NT2/D1 (cell line): Measurements from ENCODE around the gene TSPAN31.

Experiments used
- DNase-seq: peaks from one replicate; pipeline ENCODE4 v3.0.0-alpha.2; 2011; ENCODE audit warnings: low read depth, low spot score
- H3K27me3 ChIP-seq: 2 replicates; pipeline ENCODE4 v1.6.0; 2011; ENCODE audit warnings: mild to moderate bottlenecking; ENCODE audit not compliant: insufficient read length, insufficient read depth
- H3K36me3 ChIP-seq: 2 replicates; pipeline ENCODE4 v1.6.1; 2011; ENCODE audit warnings: mild to moderate bottlenecking, low read length, mixed read lengths; ENCODE audit not compliant: insufficient read depth, insufficient read length
- H3K4me1 ChIP-seq: 2 replicates; pipeline ENCODE4 v1.5.1; 2011; ENCODE audit not compliant: insufficient read depth, insufficient read length
- H3K4me3 ChIP-seq: 2 replicates; pipeline ENCODE4 v1.5.1; 2011; ENCODE audit warnings: low read depth; ENCODE audit not compliant: insufficient read length
- H3K9ac ChIP-seq: 2 replicates; pipeline ENCODE4 v1.6.0; 2011; ENCODE audit warnings: low read depth; ENCODE audit not compliant: insufficient read length
- H3K9me3 ChIP-seq: 2 replicates; pipeline ENCODE4 v1.5.1; 2011; ENCODE audit warnings: mild to moderate bottlenecking, low read length; ENCODE audit not compliant: insufficient read depth
- SUZ12 ChIP-seq: IDR thresholded peaks from 2 replicates; pipeline ENCODE4 v1.6.1; 2011; ENCODE audit not compliant: insufficient read length, insufficient read depth; ENCODE audit errors: extremely low read depth
- YY1 ChIP-seq: IDR thresholded peaks from 2 replicates; pipeline ENCODE4 v1.6.1; 2011; ENCODE audit not compliant: insufficient read length, insufficient read depth
- ZNF274 ChIP-seq: IDR thresholded peaks from 2 replicates; pipeline ENCODE4 v1.6.1; 2011; ENCODE audit warnings: mild to moderate bottlenecking, low read depth, low read length

The TSPAN31 gene

DNA sequence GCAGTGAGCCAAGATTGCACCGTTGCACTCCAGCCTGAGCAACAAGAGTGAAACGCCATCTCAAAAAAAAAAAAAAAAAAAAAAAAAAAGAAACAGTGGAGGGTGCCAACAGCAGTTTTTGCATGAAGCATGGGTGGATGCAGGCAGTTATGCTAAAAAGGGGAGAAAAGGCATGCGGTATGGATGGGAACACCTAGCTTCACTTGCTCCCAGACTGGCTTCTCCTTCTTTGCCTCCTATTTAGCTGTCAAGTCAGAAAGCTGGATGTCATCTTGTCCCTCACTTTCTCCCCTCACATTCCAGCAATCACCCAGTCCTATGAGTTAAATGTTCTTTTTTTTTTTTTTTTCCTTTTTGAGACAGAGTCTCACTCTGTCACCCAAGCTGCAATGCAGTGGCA, 30.2 kb downstream of the TSPAN31 start:
- Histone ChIP-seq H3K4me3 (no peak overlapping the region), H3K9ac (no peak overlapping the region), H3K9me3 (no peaks in the 10 kb centered on the region), H3K4me1 (no peaks in the 10 kb centered on the region), H3K36me3 (peaks cover 16% of the 10 kb centered on the region), H3K27me3 (no peaks in the 10 kb centered on the region)
- no peak for DNase-seq
- TF ChIP-seq ZNF274 (no peak), SUZ12 (no peak), YY1 (no peak)

DNA sequence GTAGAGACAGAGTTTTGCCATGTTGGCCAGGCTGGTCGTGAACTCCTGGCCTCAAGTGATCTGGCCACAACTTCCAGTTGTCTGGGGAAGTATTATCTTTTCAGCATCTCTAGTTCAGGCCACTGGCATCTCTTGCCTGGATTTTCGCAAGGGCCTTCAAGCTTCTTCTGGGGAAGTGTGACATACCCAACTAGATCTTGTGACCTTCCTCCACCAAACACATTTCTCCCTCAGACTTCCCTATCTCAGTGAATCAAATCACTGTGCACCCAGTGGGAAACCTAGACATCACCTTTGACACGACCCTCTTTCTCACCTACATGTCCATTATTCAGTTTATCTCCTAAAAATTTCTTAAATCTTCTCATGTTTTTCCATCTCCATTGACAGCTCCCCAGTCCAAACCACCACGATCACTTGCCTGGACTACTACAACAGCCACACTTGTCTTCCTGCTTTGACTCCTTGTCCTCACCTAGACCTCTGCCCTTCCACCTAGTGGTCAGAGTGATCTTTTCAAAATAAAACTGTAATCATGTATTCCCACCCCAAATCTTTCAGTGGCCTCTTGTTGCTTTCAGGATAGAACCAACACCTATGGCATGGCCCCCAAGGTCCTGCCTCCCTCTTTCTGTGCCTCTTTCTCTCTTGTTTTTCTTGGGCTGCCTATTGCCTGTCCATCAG, 30.9 kb downstream of the TSPAN31 start:
- TF ChIP-seq ZNF274: no peak
- no peak for TF ChIP-seq SUZ12
- no peak for TF ChIP-seq YY1
- Histone ChIP-seq H3K27me3 (no peaks in the 10 kb centered on the region), H3K4me3 (no peak overlapping the region), H3K4me1 (no peaks in the 10 kb centered on the region), H3K9ac (no peak overlapping the region), H3K36me3 (peaks cover 16% of the 10 kb centered on the region), H3K9me3 (no peaks in the 10 kb centered on the region)
- no peak for DNase-seq

DNA sequence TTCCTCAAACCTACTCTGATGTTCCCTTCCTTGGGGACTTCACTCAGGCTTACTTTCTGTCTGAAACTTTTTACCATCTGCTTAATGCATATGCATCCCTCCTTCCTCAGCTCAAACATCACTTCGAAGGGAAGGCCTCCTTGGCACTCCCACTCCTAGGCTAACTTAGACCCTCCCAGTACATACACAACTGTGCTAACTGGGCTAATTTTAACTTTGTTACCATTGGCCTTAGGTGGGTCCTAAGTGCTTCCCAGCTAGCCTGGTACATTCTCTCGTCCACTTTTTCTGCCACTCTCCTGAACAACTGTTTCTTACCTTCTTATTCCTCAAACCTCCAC, 31.4 kb downstream of the TSPAN31 start:
- H3K36me3 ChIP-seq: peaks cover 13% of the 10 kb centered on the region
- no peaks in the 10 kb centered on the region for H3K9me3 ChIP-seq
- no peak for DNase-seq
- H3K27me3 ChIP-seq: no peaks in the 10 kb centered on the region
- no peak overlapping the region for H3K9ac ChIP-seq
- TF ChIP-seq ZNF274 (no peak), YY1 (no peak), SUZ12 (no peak)
- no peak overlapping the region for H3K4me3 ChIP-seq
- H3K4me1 ChIP-seq: no peaks in the 10 kb centered on the region

DNA sequence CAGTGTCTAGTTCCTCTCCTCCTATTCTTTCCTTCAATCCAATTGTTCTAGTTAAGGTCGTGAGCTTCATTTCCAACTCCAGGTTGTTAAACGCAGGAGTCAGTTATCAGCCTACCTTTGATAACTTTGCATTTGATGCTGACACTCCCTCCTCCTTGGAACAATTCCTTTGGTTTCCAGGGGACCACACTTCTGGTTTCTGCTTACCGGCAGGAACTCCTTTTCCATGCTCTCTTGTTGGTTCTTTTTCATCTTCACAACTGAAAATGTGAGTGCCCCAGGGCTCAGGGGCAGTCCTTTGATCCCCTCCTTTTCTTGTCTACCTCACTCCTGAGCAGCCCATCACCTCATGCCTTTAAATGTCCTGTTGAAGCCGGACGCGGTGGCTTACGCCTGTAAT, 32.5 kb downstream of the TSPAN31 start:
- no peaks in the 10 kb centered on the region for H3K4me1 ChIP-seq

DNA sequence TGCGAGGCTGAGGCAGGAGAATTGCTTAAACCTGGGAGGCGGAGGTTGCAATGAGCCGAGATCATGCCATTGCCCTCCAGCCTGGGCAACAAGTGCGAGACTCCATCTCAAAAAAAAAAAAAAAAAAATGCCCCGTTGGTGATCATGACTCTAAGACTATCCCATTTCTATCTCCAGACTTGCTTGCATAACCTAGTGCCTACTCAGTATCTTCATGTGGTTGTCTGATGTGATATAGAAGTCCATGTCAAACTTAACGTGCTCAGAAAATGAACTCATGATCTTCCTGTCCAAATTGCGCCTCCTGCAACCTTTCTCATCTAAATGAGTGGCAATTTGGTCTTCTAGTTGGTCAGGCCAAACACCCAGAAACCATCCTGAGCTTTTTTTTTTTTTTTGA, 33.1 kb downstream of the TSPAN31 start:
- TF ChIP-seq YY1 (no peak), SUZ12 (no peak), ZNF274 (no peak)
- Histone ChIP-seq H3K4me3 (no peak overlapping the region), H3K36me3 (peaks cover 13% of the 10 kb centered on the region), H3K27me3 (no peaks in the 10 kb centered on the region), H3K9me3 (no peaks in the 10 kb centered on the region), H3K4me1 (no peaks in the 10 kb centered on the region), H3K9ac (no peak overlapping the region)
- no peak for DNase-seq

More for the DNA sequence above, 32.5 kb downstream of the TSPAN31 start:
- H3K9ac ChIP-seq: no peak overlapping the region
- DNase-seq: no peak
- TF ChIP-seq SUZ12 (no peak), ZNF274 (no peak), YY1 (no peak)
- H3K36me3 ChIP-seq: peaks cover 13% of the 10 kb centered on the region
- H3K27me3 ChIP-seq: no peaks in the 10 kb centered on the region
- H3K4me3 ChIP-seq: no peak overlapping the region
- no peaks in the 10 kb centered on the region for H3K9me3 ChIP-seq

DNA sequence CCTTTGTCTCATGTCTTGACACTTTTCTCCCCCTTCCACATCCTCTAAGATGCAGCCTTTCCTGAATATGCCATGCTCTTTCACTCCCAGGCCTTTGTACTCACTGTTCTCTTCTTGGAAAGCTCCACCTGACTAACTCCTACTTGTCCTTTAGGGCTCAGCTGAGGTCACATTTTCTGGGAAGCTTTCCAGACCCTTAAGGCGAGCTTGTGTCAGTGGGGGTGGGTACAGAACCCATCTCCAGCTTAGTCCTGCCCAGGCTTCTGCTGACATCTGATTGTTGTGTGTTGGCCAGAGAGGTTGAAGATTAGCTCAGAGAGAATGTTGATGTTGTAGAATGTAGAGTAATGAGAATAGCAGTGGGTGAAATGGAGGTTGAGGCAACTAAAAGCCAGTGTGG, 34.9 kb downstream of the TSPAN31 start:
- no peak overlapping the region for H3K4me3 ChIP-seq
- no peak overlapping the region for H3K9ac ChIP-seq
- no peak for DNase-seq
- peaks cover 24% of the 10 kb centered on the region for H3K36me3 ChIP-seq
- H3K4me1 ChIP-seq: no peaks in the 10 kb centered on the region
- H3K9me3 ChIP-seq: no peaks in the 10 kb centered on the region
- H3K27me3 ChIP-seq: no peaks in the 10 kb centered on the region
- TF ChIP-seq YY1: no peak
- no peak for TF ChIP-seq ZNF274
- no peak for TF ChIP-seq SUZ12

DNA sequence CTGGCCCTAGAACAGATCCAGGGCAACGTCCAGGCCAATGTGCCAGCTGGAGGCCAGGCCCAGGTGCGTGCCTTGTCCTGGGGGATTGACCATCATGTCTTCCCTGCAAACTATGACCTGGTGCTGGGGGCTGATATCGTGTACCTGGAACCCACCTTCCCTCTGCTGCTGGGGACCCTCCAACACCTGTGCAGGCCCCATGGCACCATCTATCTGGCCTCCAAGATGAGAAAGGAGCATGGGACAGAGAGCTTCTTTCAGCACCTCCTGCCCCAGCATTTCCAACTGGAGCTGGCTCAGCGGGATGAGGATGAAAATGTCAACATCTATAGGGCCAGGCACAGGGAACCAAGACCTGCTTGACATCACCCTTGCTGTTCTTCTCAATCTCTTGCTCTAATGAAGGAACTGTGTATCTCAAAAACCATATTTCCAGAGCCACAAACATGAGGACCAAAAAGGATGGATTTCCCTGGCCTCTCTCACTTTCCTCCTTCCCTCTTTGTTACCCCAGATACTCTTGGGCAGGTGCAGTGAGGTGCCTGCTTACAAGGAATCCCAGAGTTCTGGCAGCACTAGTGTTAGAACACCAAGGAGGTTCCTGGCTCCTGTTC, 35.6 kb downstream of the TSPAN31 start:
- H3K4me1 ChIP-seq: no peaks in the 10 kb centered on the region
- H3K9ac ChIP-seq: no peak overlapping the region
- no peaks in the 10 kb centered on the region for H3K9me3 ChIP-seq
- no peak overlapping the region for H3K4me3 ChIP-seq
- no peaks in the 10 kb centered on the region for H3K27me3 ChIP-seq
- H3K36me3 ChIP-seq: peaks cover 27% of the 10 kb centered on the region
- DNase-seq: no peak
- TF ChIP-seq YY1: no peak
- no peak for TF ChIP-seq ZNF274
- no peak for TF ChIP-seq SUZ12
